KMS-11 (cell line): ENCODE data around the gene IL32.

ENCODE experiments used
- H2AFZ ChIP-seq: fragments of 200-600 bp; sonication (generic); 2 replicates; pipeline ENCODE4 v1.6.1; 2016; ENCODE audit warnings: antibody characterized with exemption, mixed run types, low read depth
- H3K27ac ChIP-seq: fragments of 200-600 bp; sonication (generic); 2 replicates; pipeline ENCODE4 v1.6.1; 2016; ENCODE audit warnings: mild to moderate bottlenecking, mixed run types
- H3K27me3 ChIP-seq: fragments of 200-600 bp; sonication (generic); 2 replicates; pipeline ENCODE4 v1.6.1; 2017; ENCODE audit warnings: mild to moderate bottlenecking, low read depth, mixed run types, moderate library complexity; ENCODE audit not compliant: insufficient read depth
- H3K36me3 ChIP-seq: fragments of 200-600 bp; sonication (generic); 2 replicates; pipeline ENCODE4 v1.6.1; 2017; ENCODE audit warnings: mild to moderate bottlenecking, mixed run types; ENCODE audit not compliant: insufficient read depth
- H3K4me1 ChIP-seq: fragments of 200-600 bp; sonication (generic); 2 replicates; pipeline ENCODE4 v1.6.1; 2016; ENCODE audit warnings: mild to moderate bottlenecking, low read depth, mixed run types; ENCODE audit not compliant: poor library complexity, severe bottlenecking
- H3K4me2 ChIP-seq: fragments of 200-600 bp; sonication (generic); 2 replicates; pipeline ENCODE4 v1.7.0; 2016; ENCODE audit warnings: mild to moderate bottlenecking, mixed run types
- H3K4me3 ChIP-seq: fragments of 200-600 bp; sonication (generic); IDR thresholded peaks from 2 replicates; pipeline ENCODE4 v1.6.1; 2017; ENCODE audit warnings: low read depth, low read length, mixed read lengths; ENCODE audit not compliant: insufficient read depth
- H3K79me2 ChIP-seq: fragments of 200-600 bp; sonication (generic); 2 replicates; pipeline ENCODE4 v1.6.1; 2016; ENCODE audit warnings: low read depth, mixed run types; ENCODE audit not compliant: insufficient read depth
- H3K9ac ChIP-seq: fragments of 200-600 bp; sonication (generic); 2 replicates; pipeline ENCODE4 v1.6.1; 2016; ENCODE audit warnings: mild to moderate bottlenecking, mixed run types
- H4K20me1 ChIP-seq: fragments of 200-600 bp; sonication (generic); 2 replicates; pipeline ENCODE4 v1.6.1; 2016; ENCODE audit warnings: mild to moderate bottlenecking, mixed run types; ENCODE audit not compliant: insufficient read depth
- CTCF ChIP-seq: fragments of 200-600 bp; sonication (generic); conservative IDR thresholded peaks from 2 replicates; pipeline ENCODE4 v1.6.1; 2017; ENCODE audit warnings: low read depth, mild to moderate bottlenecking, antibody characterized with exemption, low read length, moderate library complexity, mixed read lengths

IL32 gene

DNA sequence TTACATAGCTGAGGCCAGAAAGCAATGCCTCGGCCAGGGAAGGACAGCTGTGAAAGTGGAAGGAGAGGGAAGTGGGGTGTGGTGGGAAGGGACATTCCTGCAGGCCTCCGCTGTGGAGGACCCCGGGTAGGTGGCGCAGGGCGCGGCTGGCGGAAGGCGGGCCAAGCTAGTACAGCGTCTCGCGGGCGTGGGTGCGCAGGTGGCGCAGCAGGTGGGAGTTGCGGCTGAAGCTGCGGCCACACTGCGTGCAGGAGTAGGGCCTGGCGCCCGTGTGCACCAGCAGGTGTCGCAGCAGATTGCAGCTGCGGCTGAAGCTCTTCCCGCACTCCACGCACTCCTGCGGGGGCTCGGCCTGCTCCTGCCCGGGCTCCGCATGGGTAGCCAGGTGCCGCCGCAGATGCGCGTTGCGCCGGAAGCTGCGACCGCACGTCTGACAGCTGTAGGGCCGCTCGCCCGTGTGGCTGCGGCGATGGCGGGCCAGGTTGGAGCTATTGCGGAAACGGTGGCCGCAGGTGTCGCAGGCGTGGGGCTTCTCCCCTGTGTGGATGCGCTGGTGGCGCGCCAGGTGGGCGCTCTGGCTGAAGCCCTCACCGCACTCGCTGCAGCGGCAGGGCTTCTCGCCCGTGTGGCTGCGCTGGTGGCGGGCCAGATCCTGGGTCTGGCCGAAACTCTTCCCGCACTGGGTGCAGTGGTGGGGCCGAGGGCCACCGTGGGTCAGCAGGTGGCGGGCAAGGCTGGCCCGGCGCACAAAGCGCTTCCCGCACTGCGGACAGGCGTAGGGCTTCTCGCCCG lies 23.7 kb downstream of the IL32 start:
- Histone ChIP-seq H3K4me2 (no peak overlapping the region), H3K9ac (no peak overlapping the region), H3K79me2 (no peaks in the 10 kb centered on the region), H3K27ac (no peak overlapping the region), H3K4me3 (no peak overlapping the region), H3K4me1 (no peaks in the 10 kb centered on the region), H3K27me3 (peaks cover 42% of the 10 kb centered on the region), H3K36me3 (no peaks in the 10 kb centered on the region), H2AFZ (no peak overlapping the region), H4K20me1 (no peaks in the 10 kb centered on the region)
- TF ChIP-seq CTCF = no peak

- peaks cover 34% of the 10 kb centered on the region for H3K27me3 ChIP-seq
- H2AFZ ChIP-seq = no peak overlapping the region
- no peak overlapping the region for H3K9ac ChIP-seq
- H3K4me2 ChIP-seq = no peak overlapping the region
- no peak overlapping the region for H3K27ac ChIP-seq
- no peak for TF ChIP-seq CTCF
- H4K20me1 ChIP-seq = no peaks in the 10 kb centered on the region
- no peaks in the 10 kb centered on the region for H3K79me2 ChIP-seq
- no peak overlapping the region for H3K4me3 ChIP-seq
- H3K4me1 ChIP-seq = no peaks in the 10 kb centered on the region
- H3K36me3 ChIP-seq = no peaks in the 10 kb centered on the region
Observed at GRCh38 chr16:3089717-3090592, 24.5 kb downstream of the IL32 start.

DNA sequence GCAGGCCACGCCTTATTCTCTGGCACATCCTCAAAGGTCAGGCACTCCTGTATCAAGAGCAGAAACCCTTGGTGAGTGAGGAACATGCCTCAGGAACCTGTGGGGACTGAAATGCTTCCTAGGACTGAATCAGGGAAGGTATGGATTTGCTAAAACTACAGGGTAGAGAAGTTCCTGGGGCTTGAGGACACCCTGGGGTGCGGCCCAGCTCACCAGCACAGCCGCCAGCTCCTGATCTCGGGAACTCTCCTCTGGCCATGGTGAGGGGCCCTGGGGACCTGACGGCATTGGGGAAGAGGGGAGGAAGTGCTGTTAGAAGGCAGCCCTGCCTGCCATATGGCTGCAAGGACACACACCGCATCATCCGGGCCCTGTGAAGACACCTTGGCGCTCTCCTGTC lies 26.1 kb downstream of the IL32 start:
- no peaks in the 10 kb centered on the region for H3K79me2 ChIP-seq
- no peaks in the 10 kb centered on the region for H3K36me3 ChIP-seq
- no peaks in the 10 kb centered on the region for H4K20me1 ChIP-seq

DNA sequence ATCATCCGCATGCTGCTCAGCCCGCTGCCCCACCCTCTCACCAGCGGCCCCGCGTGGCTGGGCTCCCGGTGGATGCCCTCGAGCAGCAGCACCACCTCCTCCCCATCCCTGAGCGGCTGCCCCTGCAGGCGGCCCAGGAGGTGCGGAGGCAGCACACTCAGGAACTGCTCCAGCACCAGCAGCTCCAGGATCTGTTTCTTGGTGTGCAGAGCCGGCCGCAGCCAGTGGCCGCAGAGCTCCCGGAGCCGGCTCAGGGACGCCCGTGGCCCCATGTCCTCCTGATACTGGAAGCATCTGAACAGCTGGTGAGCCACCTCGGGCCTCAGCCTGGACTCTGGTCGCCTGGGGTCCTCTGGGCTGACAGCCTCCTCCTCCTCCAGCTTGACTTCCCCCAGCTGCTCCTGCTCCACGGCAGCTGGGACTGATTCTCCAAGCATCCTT lies 27.1 kb downstream of the IL32 start:
- no peaks in the 10 kb centered on the region for H3K36me3 ChIP-seq
- H3K4me2 ChIP-seq = no peak overlapping the region

More for the DNA sequence above, 26.1 kb downstream of the IL32 start:
- peaks cover 10% of the 10 kb centered on the region for H3K4me1 ChIP-seq
- H3K9ac ChIP-seq = no peak overlapping the region
- no peak overlapping the region for H3K4me2 ChIP-seq
- H3K4me3 ChIP-seq = no peak overlapping the region
- TF ChIP-seq CTCF = no peak
- H3K27ac ChIP-seq = no peak overlapping the region
- H2AFZ ChIP-seq = no peak overlapping the region
- H3K27me3 ChIP-seq = peaks cover 34% of the 10 kb centered on the region

More for the DNA sequence above, 27.1 kb downstream of the IL32 start:
- Histone ChIP-seq H2AFZ (no peak overlapping the region), H3K27me3 (peaks cover 35% of the 10 kb centered on the region), H3K4me1 (peaks cover 10% of the 10 kb centered on the region), H3K9ac (no peak overlapping the region), H3K27ac (no peak overlapping the region), H3K4me3 (no peak overlapping the region), H3K79me2 (no peaks in the 10 kb centered on the region), H4K20me1 (no peaks in the 10 kb centered on the region)
- no peak for TF ChIP-seq CTCF
